Kidney (tissue), 22 donors: ENCODE measurements around the gene ATG4A. TPM values are rescaled to one million over a fixed set of nuclear protein-coding genes. Genes with fewer than 3 reads are reported as not detected.

Experiments
- DNase-seq, 5 donors: peaks; one replicate each; pipeline ENCODE4 v3.0.0-alpha.2; 2013 to 2020
- FAIRE-seq: peaks from 2 replicates; lab custom pipeline; 2012; peaks lifted over from hg19 to GRCh38; lab: Jason Lieb, UNC
- H3K27ac ChIP-seq, 2 donors: one replicate each; pipeline ENCODE4 v1.7.0; 2013; ENCODE audit warnings: low read depth in 2 of 2, low read length in 2 of 2, inconsistent platforms in 1 of 2
- H3K27me3 ChIP-seq: one replicate; pipeline ENCODE4 v1.7.1; 2013; ENCODE audit warnings: low read length, inconsistent platforms; ENCODE audit not compliant: control insufficient read depth, insufficient read depth
- H3K36me3 ChIP-seq, 3 donors: one replicate each; pipeline versions ENCODE4 v1.7.0 to v1.7.1; 2013; ENCODE audit warnings: low read length in 3 of 3, control low read depth in 1 of 3, inconsistent platforms in 1 of 3; ENCODE audit not compliant: insufficient read depth in 3 of 3, control insufficient read depth in 2 of 3
- H3K4me1 ChIP-seq, 3 donors: one replicate each; pipeline versions ENCODE4 v1.7.0 to v1.7.1; 2013; ENCODE audit warnings: low read length in 3 of 3, inconsistent platforms in 1 of 3, low read depth in 1 of 3; ENCODE audit not compliant: control insufficient read depth in 2 of 3, insufficient read depth in 2 of 3
- H3K4me3 ChIP-seq, 3 donors: one replicate each; pipeline versions ENCODE4 v1.7.0 to v1.8.1; 2013; ENCODE audit warnings: low read length in 3 of 3, control low read depth in 1 of 3, inconsistent platforms in 1 of 3
- H3K9ac ChIP-seq, 3 donors: one replicate each; pipeline versions ENCODE4 v1.7.0 to v1.7.1; 2013; ENCODE audit warnings: low read length in 3 of 3, control low read depth in 1 of 3, inconsistent platforms in 1 of 3
- H3K9me3 ChIP-seq, 3 donors: one replicate each; pipeline versions ENCODE4 v1.7.0 to v1.7.1; 2013; ENCODE audit warnings: low read length in 3 of 3, control low read depth in 1 of 3, inconsistent platforms in 1 of 3; ENCODE audit not compliant: control insufficient read depth in 2 of 3, insufficient read depth in 1 of 3
- CTCF ChIP-seq: IDR thresholded peaks from 3 replicates; pipeline ENCODE4 v1.5.1; 2012; ENCODE audit warnings: mild to moderate bottlenecking, moderate library complexity, borderline replicate concordance; ENCODE audit not compliant: insufficient read depth; ENCODE audit errors: extremely low read depth
- intact Hi-C: fragments of 100-400 bp; cut with DNase I; formaldehyde crosslinking; loops from one replicate; pipeline ENCODE4 v1.11.1; 2022
- long read RNA-seq, 10 donors: library from polyadenylated mRNA in 1 of 10; unstranded in 1 of 10; transcript quantifications; one replicate each; pipeline ENCODE4 v2.0.0 and lab custom pipeline, GENCODE V29; 2021 to 2026
- polyA plus RNA-seq: library from polyadenylated mRNA; stranded (reverse); fragments of 350-450 nt; fragmentation: Illumina TruSeq; extraction: RNeasy Lipid Tissue Mini Kit (QIAGEN cat#74804); gene quantifications from one replicate; pipeline ENCODE4 v1.2.3, GENCODE V29; 2014; ENCODE audit warnings: low read depth, low replicate concordance; ENCODE audit not compliant: insufficient read depth
- total RNA-seq: library from RNA; stranded (reverse); fragmentation: NEBNext Ultra II Directional; extraction: Animal tissue kit (Norgen Biotek cat#: 25700); gene quantifications from one replicate; pipeline ENCODE4 v1.2.1, GENCODE V29; 2021
- donor health status: control.
- donor health status: control.
- donor health status: control.
- donor health status: control.
- donor health status: control.
- donor health status: DM: yes; HTN: yes; CAD: no.
- donor health status: Normal renal cell carcinoma (clear cell type).

Gene ATG4A
- total RNA-seq (14.7 TPM), polyA plus RNA-seq (17.1 TPM)
- long read RNA-seq, donor 1: 0 reads
- long read RNA-seq, donor 2: 0 reads
- long read RNA-seq, donor 3, partial matches to known transcripts: 0 of 3 reads
- long read RNA-seq, donor 3, other reads (novel, unspliced or antisense): 0 of 3 reads
- long read RNA-seq, donor 4, partial matches to known transcripts: 0 of 2 reads
- long read RNA-seq, donor 4, other reads (novel, unspliced or antisense): 0 of 2 reads
- long read RNA-seq, donor 5: 0 reads
- long read RNA-seq, donor 6, partial matches to known transcripts: 0 of 1 reads
- long read RNA-seq, donor 6, other reads (novel, unspliced or antisense): 0 of 1 reads
- long read RNA-seq, donor 7, transcript ATG4A-203 (13 exons, 2,315 nt): major isoform, 5 of 9 reads
- long read RNA-seq, donor 7, partial matches to known transcripts: 2 of 9 reads
- long read RNA-seq, donor 7, other reads (novel, unspliced or antisense): 1 of 9 reads
- long read RNA-seq, donor 8, partial matches to known transcripts: 0 of 1 reads
- long read RNA-seq, donor 8, other reads (novel, unspliced or antisense): 0 of 1 reads
- long read RNA-seq, donor 9: 0 reads
- long read RNA-seq, donor 10, partial matches to known transcripts: 0 of 3 reads
- long read RNA-seq, donor 10, other reads (novel, unspliced or antisense): 0 of 3 reads

GRCh38 chrX:108091264-108091877 lies at the start of gene ATG4A, which contains the start of gene PSMD10:
ATG4A (plus strand) TSS chrX:108091778; CDS start chrX:108091827, 49 bp downstream.
PSMD10 (minus strand) TSS chrX:108091542; CDS start chrX:108091520, 22 bp downstream.
- Histone ChIP-seq H3K27ac (peak within 1 kb of the TSS; percentile 71 to 77), H3K9ac (peak within 1 kb of the TSS; percentile 80 to 90 (median 81)), H3K36me3 (peaks cover 0 to 4% (median 3%) of the 10 kb centered on the region in 3 donors), H3K4me1 (no peaks in the 10 kb centered on the region), H3K4me3 (peak within 1 kb of the TSS; percentile 75 to 88 (median 87)), H3K9me3 (no peaks in the 10 kb centered on the region), H3K27me3 (no peaks in the 10 kb centered on the region)
- intact Hi-C loops: no loop called here
- FAIRE-seq (peak; percentile 98), DNase-seq (peak; percentile 94 to 98 (median 96))
- TF ChIP-seq CTCF: no peak

GRCh38 chrX:108044554-108045256 lies 46.9 kb upstream of the ATG4A start, which contains the start of gene VSIG1:
VSIG1 (plus strand) TSS chrX:108045065; CDS start chrX:108045131, 66 bp downstream.
- H3K9me3 ChIP-seq: no peaks in the 10 kb centered on the region
- no peak within 1 kb of the TSS for H3K27ac ChIP-seq
- no peaks in the 10 kb centered on the region for H3K36me3 ChIP-seq
- H3K27me3 ChIP-seq: peaks cover 6% of the 10 kb centered on the region
- intact Hi-C loops: no loop called here
- FAIRE-seq (no peak), DNase-seq (no peak)
- no peaks in the 10 kb centered on the region for H3K4me1 ChIP-seq
- no peak within 1 kb of the TSS for H3K9ac ChIP-seq
- H3K4me3 ChIP-seq: no peak within 1 kb of the TSS
- no peak for TF ChIP-seq CTCF

GRCh38 chrX:108049649-108050048 lies 41.9 kb upstream of the ATG4A start:
- Histone ChIP-seq H3K4me1 (no peaks in the 10 kb centered on the region), H3K36me3 (no peaks in the 10 kb centered on the region), H3K9ac (no peak overlapping the region), H3K4me3 (no peak overlapping the region), H3K9me3 (no peaks in the 10 kb centered on the region), H3K27me3 (peaks cover 9% of the 10 kb centered on the region), H3K27ac (no peak overlapping the region)
- intact Hi-C loops: no loop called here
- TF ChIP-seq CTCF: no peak
- DNase-seq: peak in 1 of 5 donors; percentile 39
- no peak for FAIRE-seq
